GM19455 (cell line): ENCODE measurements around the gene BGLAP.
A peak's percentile ranks its signal among the peaks of the same experiment; 100 is the strongest.

Source experiments
- ATAC-seq: cut with Tn5 transposase; IDR thresholded peaks from one replicate; pipeline ENCODE4 v1.9.1; 2021; ENCODE audit not compliant: unreplicated experiment

Gene BGLAP

GRCh38 chr1:156226116-156226538, 15.9 kb upstream of the BGLAP start:
- peak; percentile 89 for ATAC-seq

DNA sequence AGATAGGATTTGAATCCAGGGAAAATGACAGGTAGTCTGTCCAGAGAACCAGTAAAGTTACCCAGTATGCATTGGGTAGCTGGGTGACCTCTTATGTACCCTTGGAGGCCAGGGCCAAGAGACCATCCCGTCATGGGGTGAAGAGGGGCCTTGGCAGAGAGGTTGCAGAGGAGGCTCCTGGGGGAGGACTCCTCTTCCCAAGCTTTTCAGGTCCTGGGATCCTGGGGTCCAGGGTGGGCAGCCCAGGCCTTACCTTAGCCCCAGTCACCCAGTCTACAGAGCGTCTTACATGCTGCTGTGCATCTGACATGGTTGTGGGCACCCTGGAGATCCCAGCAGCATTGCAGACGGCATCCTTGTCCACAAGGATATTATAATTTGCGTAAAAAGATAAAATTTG, 15.2 kb upstream of the BGLAP start:
- ATAC-seq: no peak

DNA sequence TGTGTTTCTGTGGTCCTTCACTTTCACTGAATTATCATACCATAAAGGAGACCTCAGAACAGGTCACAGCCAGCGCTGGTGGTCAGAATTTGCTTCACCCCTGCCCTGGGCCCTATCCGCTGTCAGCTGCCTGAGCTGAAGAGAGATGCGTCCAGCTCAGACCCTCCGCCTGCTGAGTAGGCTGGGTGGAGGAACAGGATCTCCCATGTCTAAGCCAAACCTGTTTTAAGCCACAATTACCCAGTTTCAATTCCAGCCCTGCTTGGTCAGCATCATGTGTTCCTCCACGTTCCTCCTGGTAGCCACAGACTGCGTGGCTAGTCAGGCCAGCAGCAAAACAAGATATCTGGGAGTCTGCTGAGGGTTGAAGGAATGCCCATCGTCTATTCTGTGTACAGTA, 13.5 kb upstream of the BGLAP start:
- no peak for ATAC-seq

DNA sequence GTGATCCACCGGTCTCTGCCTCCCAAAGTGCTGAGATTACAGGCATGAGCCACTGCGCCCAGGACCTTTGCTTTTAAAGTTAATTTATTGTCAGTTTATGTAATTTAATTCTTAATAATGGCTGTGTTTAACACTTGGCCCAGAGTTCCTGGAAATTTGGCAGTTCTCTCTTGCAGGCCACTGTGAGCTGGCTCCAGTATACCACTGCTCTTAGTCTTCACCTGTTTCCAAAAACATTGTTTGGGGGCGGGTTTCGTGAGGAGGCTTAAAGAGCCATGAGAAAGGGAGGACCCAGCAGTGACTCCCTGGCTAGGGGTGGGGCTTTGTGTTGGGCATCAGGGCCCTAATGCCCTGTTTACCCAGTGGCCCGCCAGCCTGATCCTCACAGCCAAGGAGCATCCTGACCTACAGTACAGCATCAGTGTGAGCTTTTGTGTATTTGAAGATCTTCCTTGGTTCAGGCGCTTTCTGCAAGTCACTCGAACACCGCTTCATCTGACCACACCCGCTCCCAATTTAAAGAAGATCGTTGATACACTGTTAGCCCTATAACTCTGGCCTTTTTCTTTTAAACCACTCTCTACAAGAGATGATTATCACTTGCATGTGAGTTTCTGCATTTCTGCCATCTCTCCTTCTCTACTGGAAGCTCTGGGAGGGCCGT, 12.0 kb upstream of the BGLAP start:
- no peak for ATAC-seq

GRCh38 chr1:156230473-156230837, 11.5 kb upstream of the BGLAP start:
- ATAC-seq: no peak

DNA sequence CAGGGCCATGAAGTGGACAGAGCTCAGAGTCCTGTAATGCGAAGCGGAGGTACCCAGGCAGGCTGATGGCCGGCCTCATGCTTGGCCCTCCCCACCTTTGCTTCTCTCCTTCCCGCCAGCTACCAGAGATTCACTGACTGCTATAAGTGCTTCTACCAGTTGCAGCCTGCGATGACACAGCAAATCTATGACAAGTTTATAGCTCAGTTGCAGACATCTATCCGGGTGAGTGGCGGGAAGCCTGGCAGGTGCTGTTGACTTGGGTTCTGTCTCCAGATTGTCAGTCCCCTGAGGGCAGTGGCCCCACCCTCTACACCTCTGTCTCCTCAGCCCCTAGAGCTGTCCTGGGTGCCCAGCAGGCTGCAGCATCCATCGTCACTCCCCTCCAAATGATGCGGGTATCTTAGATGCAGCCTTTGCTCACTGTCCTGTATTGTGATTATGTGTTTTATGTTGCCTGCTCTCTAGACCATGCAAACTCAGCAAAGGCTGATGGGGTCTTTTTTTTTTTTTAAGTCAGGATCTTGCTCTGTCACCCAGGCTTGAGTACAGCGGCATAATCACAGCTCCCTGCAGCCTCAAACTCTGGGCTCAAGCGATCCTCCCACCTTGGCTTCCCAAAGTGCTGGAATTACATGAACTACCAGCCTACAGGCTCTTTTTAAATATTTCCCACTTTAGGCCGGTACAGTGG, 9.6 kb upstream of the BGLAP start:
- no peak for ATAC-seq

DNA sequence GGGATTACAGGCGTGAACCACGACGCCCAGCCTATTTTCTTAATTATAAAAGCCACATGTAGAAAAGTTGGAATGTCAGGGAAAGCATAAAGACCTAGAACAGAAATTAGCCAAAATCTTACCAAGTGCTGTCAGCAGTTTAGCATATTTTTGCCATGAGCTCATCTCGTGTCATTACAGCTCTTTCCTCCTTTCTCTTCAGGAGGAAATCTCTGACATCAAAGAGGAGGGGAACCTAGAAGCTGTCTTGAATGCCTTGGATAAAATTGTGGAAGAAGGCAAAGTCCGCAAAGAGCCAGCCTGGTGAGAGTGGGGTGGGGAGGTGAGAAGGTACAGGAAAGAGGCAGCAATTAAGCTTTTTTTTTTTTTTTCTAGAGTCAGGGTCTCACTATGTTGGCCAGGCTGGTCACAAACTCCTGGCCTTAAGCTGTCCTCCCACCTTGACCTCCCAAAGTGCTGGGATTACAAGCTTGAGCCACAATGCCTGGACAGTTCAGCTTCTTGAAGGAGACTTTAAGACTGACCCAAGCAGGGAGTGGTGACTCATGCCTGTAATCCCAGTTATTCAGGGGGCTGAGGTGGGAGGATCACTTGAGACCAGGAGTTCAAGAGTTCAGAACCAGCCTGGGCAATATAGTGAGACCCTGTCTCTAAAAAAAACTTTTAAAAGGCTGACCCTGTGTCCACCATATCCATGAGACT, 8.4 kb upstream of the BGLAP start:
- no peak for ATAC-seq

DNA sequence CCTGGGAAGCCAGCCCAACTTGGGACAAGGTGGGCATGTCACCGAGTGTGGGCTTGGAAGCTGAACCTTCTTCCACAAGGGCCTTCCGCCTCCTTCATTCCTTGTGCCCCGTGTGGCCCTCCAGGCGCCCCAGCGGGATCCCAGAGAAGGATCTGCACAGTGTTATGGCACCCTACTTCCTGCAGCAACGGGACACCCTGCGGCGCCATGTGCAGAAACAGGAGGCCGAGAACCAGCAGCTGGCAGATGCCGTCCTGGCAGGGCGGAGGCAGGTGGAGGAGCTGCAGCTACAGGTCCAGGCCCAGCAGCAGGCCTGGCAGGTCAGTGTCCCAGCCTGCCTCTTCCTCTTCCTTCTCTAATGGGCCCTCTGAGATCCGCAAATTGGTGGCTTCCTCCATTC, 5.8 kb upstream of the BGLAP start:
- no peak for ATAC-seq

DNA sequence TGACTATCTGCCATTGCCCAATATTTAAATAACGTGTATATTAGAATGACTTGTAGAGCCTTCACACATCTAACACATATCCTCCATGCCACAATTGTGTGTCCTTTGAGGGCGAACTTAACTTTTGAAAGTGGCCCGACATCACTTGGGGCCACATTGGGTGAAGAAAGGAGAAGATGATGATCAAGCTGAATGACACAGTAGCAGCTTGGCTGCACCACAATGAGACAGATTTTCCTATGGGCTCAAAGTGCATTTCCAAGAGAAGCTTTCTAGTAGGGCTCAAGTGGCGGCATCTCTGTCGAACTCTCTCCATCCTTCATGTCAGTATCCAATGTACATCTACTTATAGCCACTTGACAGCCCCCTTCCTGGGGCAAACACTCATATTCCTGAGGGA, 3.7 kb upstream of the BGLAP start:
- ATAC-seq: no peak

- no peak for ATAC-seq
Measured at GRCh38 chr1:156241311-156241811, 623 bp upstream of the BGLAP start.

DNA sequence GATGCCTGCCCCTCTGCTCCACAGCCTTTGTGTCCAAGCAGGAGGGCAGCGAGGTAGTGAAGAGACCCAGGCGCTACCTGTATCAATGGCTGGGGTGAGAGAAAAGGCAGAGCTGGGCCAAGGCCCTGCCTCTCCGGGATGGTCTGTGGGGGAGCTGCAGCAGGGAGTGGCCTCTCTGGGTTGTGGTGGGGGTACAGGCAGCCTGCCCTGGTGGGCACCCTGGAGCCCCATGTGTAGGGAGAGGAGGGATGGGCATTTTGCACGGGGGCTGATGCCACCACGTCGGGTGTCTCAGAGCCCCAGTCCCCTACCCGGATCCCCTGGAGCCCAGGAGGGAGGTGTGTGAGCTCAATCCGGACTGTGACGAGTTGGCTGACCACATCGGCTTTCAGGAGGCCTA, 754 bp downstream of the BGLAP start:
- no peak for ATAC-seq

- no peak for ATAC-seq
Measured at GRCh38 chr1:156244126-156244525, 2.1 kb downstream of the BGLAP start.

DNA sequence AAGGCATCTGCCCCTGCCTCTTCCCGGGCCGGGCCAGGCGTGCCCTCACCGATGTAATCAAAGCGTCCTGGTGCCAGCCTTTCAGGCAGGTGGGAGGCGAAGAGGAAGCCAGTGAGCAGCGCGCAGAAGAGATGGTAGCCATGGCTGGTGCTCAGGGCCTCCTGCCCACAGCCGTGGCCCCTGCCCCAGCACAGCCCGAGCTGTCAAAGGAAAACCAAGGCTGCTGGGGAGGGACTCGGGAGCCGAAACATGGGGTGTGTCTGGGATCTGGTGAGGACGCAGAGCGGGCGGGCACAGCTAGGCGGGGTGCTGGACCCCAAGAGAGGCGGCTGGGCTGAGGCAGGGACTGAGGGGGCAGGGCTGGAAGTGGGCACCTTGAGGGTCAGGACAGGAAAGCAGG, 2.7 kb downstream of the BGLAP start:
- ATAC-seq: no peak

- no peak for ATAC-seq
Measured at GRCh38 chr1:156245451-156246232, 3.7 kb downstream of the BGLAP start.

DNA sequence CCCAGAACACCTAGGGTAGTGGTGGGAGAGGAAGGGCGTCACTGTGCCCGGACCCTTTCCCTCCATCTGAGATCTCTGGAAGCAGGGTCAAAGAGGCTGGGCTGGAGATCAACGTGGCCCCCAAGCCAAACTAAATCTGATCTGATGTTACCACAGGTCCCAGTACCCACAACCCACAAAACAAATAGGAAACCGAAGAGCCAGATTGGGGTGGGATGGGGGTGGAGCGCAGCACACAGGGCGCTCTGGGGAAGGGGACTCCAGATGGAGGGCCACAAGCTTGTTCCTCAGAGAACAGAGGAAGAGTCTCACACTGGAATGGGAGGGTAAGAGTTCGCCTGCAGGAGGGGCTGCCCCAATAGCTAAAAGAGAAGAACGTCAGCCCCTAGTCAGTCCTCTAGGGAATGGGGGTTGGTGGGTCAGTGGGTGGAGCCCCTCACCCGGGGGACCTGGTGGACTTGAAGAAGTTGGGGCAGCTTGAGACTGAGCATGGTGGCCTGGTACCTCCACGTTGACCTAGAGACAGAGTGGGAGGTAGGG, 4.3 kb downstream of the BGLAP start:
- ATAC-seq: no peak

- ATAC-seq: no peak
Measured at GRCh38 chr1:156246781-156247459, 4.9 kb downstream of the BGLAP start.

GRCh38 chr1:156247460-156248322, 5.7 kb downstream of the BGLAP start, which contains the start of gene PAQR6:
TSS of gene PAQR6 (minus strand) at chr1:156248056. CDS start at chr1:156246731, 1,325 bp downstream.
- ATAC-seq: no peak

DNA sequence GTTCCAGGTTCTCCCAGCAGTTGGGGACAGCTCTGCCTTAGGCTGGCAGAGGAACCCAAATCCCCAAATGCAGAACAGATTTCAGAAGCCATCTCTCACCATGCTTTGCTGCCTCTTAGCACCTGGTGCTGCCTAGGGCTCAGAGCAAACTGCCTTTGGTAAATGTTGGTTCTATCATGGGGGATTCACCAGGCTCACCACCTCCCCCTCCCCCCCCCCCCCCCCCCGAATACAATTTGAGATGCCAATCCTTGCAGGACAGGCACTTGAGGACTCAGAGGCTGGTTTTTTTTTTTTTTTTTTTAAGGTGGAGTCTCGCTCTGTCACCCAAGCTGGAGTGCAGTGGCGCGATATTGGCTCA, 6.3 kb downstream of the BGLAP start:
- no peak for ATAC-seq

GRCh38 chr1:156249593-156249992, 7.6 kb downstream of the BGLAP start:
- ATAC-seq: no peak

- no peak for ATAC-seq
Measured at GRCh38 chr1:156251527-156251926, 9.5 kb downstream of the BGLAP start.
